A549 (cell line): ENCODE data around the gene TUBB3. TPM values are rescaled to one million over a fixed set of nuclear protein-coding genes. Genes with fewer than 3 reads are reported as not detected.
A peak's percentile ranks its signal among the peaks of the same experiment; 100 is the strongest.

ENCODE experiments used
- ATAC-seq, 2 experiments: fragments of 200-7000 bp in 1 of 2; fragments of >200 bp in 1 of 2; cut with Nextera tagmentation in 1 of 2; cut with Tn5 transposase in 1 of 2; 3 replicates each; pipeline versions ENCODE4 v1.8.0 to v1.9.1; 2018 to 2020; ENCODE audit warnings: mild to moderate bottlenecking in 1 of 2, moderate library complexity in 1 of 2
- CTCF ChIA-PET: fragments of 300-600 bp; sonication (Branson Sonifier 250); formaldehyde crosslinking; extraction: SDS; loops from one replicate; lab custom pipeline; 2021; ENCODE audit warnings: antibody characterized with exemption, inconsistent platforms; lab: Yijun Ruan, JAX
- POLR2A ChIA-PET: fragments of 350-600 bp; formaldehyde crosslinking; extraction: SDS; loops from one replicate; lab custom pipeline; 2021; ENCODE audit warnings: antibody characterized with exemption, inconsistent platforms; lab: Yijun Ruan, JAX
- DNase-seq, 2 experiments: peaks; one replicate each; pipeline versions ENCODE4 v3.0.0 to v3.0.0-alpha.2; 2011 to 2016; ENCODE audit warnings: low read depth in 1 of 2, low spot score in 1 of 2
- FAIRE-seq: peaks from 2 replicates; lab custom pipeline; 2011; peaks lifted over from hg19 to GRCh38; lab: Jason Lieb, UNC
- H3K27ac ChIP-seq, 2 experiments: fragments of >200 bp; sonication (Bioruptor Twin); formaldehyde crosslinking; 3 replicates each; pipeline ENCODE4 v1.5.1; 2016 to 2017
- H3K4me1 ChIP-seq: fragments of >200 bp; sonication (Bioruptor Twin); formaldehyde crosslinking; 3 replicates; pipeline ENCODE4 v1.6.1; 2016
- H3K4me2 ChIP-seq: fragments of >200 bp; sonication (Bioruptor Twin); formaldehyde crosslinking; 3 replicates; pipeline ENCODE4 v1.6.1; 2016
- H3K4me3 ChIP-seq: fragments of >200 bp; sonication (Bioruptor Twin); formaldehyde crosslinking; 3 replicates; pipeline ENCODE4 v1.5.1; 2016
- H3K9me3 ChIP-seq: fragments of >200 bp; sonication (Bioruptor Twin); formaldehyde crosslinking; 3 replicates; pipeline ENCODE4 v1.6.1; 2016
- CEBPB ChIP-seq, 2 experiments: fragments of >200 bp in 1 of 2; sonication (Bioruptor Twin) in 1 of 2; formaldehyde crosslinking in 1 of 2; IDR thresholded peaks; 2 replicates each; pipeline ENCODE4 v1.6.1; 2012 to 2016
- CHD2 ChIP-seq: fragments of 150-350 bp; IDR thresholded peaks from 2 replicates; pipeline ENCODE4 v1.6.1; 2014; ENCODE audit warnings: low read length; ENCODE audit not compliant: partially characterized antibody
- CHD4 ChIP-seq: fragments of 200-600 bp; sonication (generic); IDR thresholded peaks from 2 replicates; pipeline ENCODE4 v1.6.1; 2016; ENCODE audit warnings: antibody characterized with exemption, mild to moderate bottlenecking, borderline replicate concordance
- EHMT2 ChIP-seq: fragments of 200-600 bp; sonication (generic); IDR thresholded peaks from 2 replicates; pipeline ENCODE4 v1.6.1; 2016; ENCODE audit warnings: antibody characterized with exemption, low read depth, mild to moderate bottlenecking, moderate library complexity
- ESRRA ChIP-seq: fragments of 150-350 bp; IDR thresholded peaks from 2 replicates; pipeline ENCODE4 v1.6.1; 2014; ENCODE audit warnings: mild to moderate bottlenecking, low read length, borderline replicate concordance
- FOSL2 ChIP-seq, 2 experiments: fragments of 450-650 bp in 1 of 2; fragments of >200 bp in 1 of 2; sonication (Bioruptor Twin) in 1 of 2; formaldehyde crosslinking; IDR thresholded peaks; 2 replicates each; pipeline versions ENCODE4 v1.5.0 to v1.6.1; 2016 to 2020; ENCODE audit warnings: mild to moderate bottlenecking in 1 of 2, moderate library complexity in 1 of 2
- FOXS1 ChIP-seq: fragments of 250-450 bp; sonication (Bioruptor Pico); IDR thresholded peaks from 2 replicates; pipeline ENCODE4 v1.5.0; 2020; ENCODE audit warnings: mild to moderate bottlenecking, moderate library complexity
- HDAC2 ChIP-seq: fragments of 200-600 bp; sonication (generic); IDR thresholded peaks from 2 replicates; pipeline ENCODE4 v1.6.1; 2016
- HEYL ChIP-seq: fragments of 250-450 bp; sonication (Bioruptor Pico); IDR thresholded peaks from 2 replicates; pipeline ENCODE4 v1.8.0; 2021; ENCODE audit warnings: mild to moderate bottlenecking, moderate library complexity
- HOXB5 ChIP-seq: fragments of 250-450 bp; sonication (Bioruptor Pico); IDR thresholded peaks from 2 replicates; pipeline ENCODE4 v1.5.0; 2020; ENCODE audit warnings: mild to moderate bottlenecking, moderate library complexity
- JUN ChIP-seq, 2 experiments: fragments of >200 bp; sonication (Bioruptor Twin); formaldehyde crosslinking; IDR thresholded peaks; 2 replicates in 1 of 2; 3 replicates in 1 of 2; pipeline ENCODE4 v1.6.1; 2016 to 2017
- MAZ ChIP-seq: fragments of 150-350 bp; IDR thresholded peaks from 2 replicates; pipeline ENCODE4 v1.6.1; 2014; ENCODE audit warnings: antibody characterized with exemption, low read depth, low read length, borderline replicate concordance
- MYC ChIP-seq: IDR thresholded peaks from 2 replicates; pipeline ENCODE4 v1.6.1; 2012; ENCODE audit warnings: mild to moderate bottlenecking, inconsistent platforms, low read length, improper control_type of control experiment, borderline replicate concordance
- NPAS2 ChIP-seq: fragments of 250-450 bp; sonication (Bioruptor Pico); IDR thresholded peaks from 2 replicates; pipeline ENCODE4 v1.8.0; 2022; ENCODE audit warnings: mild to moderate bottlenecking, moderate library complexity, borderline replicate concordance
- NR3C1 ChIP-seq: fragments of >200 bp; sonication (Bioruptor Twin); formaldehyde crosslinking; IDR thresholded peaks from 3 replicates; pipeline ENCODE4 v1.6.1; 2017
- PHF8 ChIP-seq: fragments of 200-600 bp; sonication (generic); IDR thresholded peaks from 2 replicates; pipeline ENCODE4 v1.6.1; 2016; ENCODE audit warnings: low read depth, mild to moderate bottlenecking, antibody characterized with exemption, moderate library complexity, borderline replicate concordance
- POLR2A ChIP-seq: IDR thresholded peaks from 2 replicates; pipeline ENCODE4 v1.6.1; 2012; ENCODE audit warnings: mild to moderate bottlenecking, low read length
- POLR2AphosphoS2 ChIP-seq: conservative IDR thresholded peaks from 2 replicates; pipeline ENCODE4 v1.6.1; 2012; ENCODE audit warnings: low read length, improper control_type of control experiment, inconsistent platforms
- RFX5 ChIP-seq: fragments of 450-650 bp; IDR thresholded peaks from 2 replicates; pipeline ENCODE4 v1.7.1; 2014; ENCODE audit warnings: antibody characterized with exemption, mild to moderate bottlenecking, moderate library complexity
- RNF2 ChIP-seq: fragments of 200-600 bp; sonication (generic); IDR thresholded peaks from 2 replicates; pipeline ENCODE4 v1.6.1; 2016; ENCODE audit warnings: low read depth, mild to moderate bottlenecking, antibody characterized with exemption, moderate library complexity, borderline replicate concordance
- SMC3 ChIP-seq: fragments of >200 bp; sonication (Bioruptor Twin); formaldehyde crosslinking; IDR thresholded peaks from 3 replicates; pipeline ENCODE4 v1.6.1; 2018; ENCODE audit warnings: inconsistent platforms
- TP53 ChIP-seq: fragments of 250-450 bp; sonication (Bioruptor Pico); IDR thresholded peaks from 2 replicates; pipeline ENCODE4 v1.5.0; 2021; ENCODE audit warnings: mild to moderate bottlenecking, moderate library complexity
- ZC3H11A ChIP-seq: fragments of 450-650 bp; IDR thresholded peaks from 2 replicates; pipeline ENCODE4 v1.6.1; 2014; ENCODE audit warnings: antibody characterized with exemption, mild to moderate bottlenecking
- ZFP36 ChIP-seq: fragments of 450-650 bp; IDR thresholded peaks from 2 replicates; pipeline ENCODE4 v1.6.1; 2014; ENCODE audit warnings: borderline replicate concordance; ENCODE audit not compliant: partially characterized antibody
- ZSCAN20 ChIP-seq: fragments of 250-450 bp; sonication (Bioruptor Pico); IDR thresholded peaks from 2 replicates; pipeline ENCODE4 v1.8.0; 2022; ENCODE audit warnings: mild to moderate bottlenecking, moderate library complexity
- WGBS: methylation state at CpG from one replicate; pipeline ENCODE4 v1.1.6; 2017; ENCODE audit errors: missing lambda C conversion rate; 5-methylcytosine and 5-hydroxymethylcytosine counted together
- polyA minus RNA-seq: library from RNA; depleted of rRNA, polyadenylated mRNA; stranded (reverse); fragments of >200 nt; gene quantifications from 2 replicates; pipeline ENCODE4 v1.2.3, GENCODE V29; 2011; rRNA and poly(A)+ RNA removed
- polyA plus RNA-seq, 4 experiments: library from polyadenylated mRNA; depleted of rRNA in 3 of 4; stranded (reverse); fragments of >200 nt; fragmentation: RNase III in 1 of 4; extraction: RNeasy Plus Mini Kit Qiagen cat#74134 plus additional on column Dnase treatment in 1 of 4; gene quantifications; 2 replicates in 3 of 4; 3 replicates in 1 of 4; pipeline ENCODE4 v1.2.3, GENCODE V29; 2011 to 2017
- TF ChIP-seq, protein P1 (sequence below): IDR thresholded peaks from 2 replicates; pipeline ENCODE4 v1.6.1; 2012
- TF ChIP-seq, protein P2 (sequence below): IDR thresholded peaks from 2 replicates; pipeline ENCODE4 v1.6.1; 2012; ENCODE audit warnings: low read depth, borderline replicate concordance
- TF ChIP-seq, protein P3 (sequence below): fragments of >200 bp; sonication (Bioruptor Twin); formaldehyde crosslinking; IDR thresholded peaks from 3 replicates; pipeline ENCODE4 v1.6.1; 2016
- TF ChIP-seq, protein P4 (sequence below): fragments of >200 bp; sonication (Bioruptor Twin); formaldehyde crosslinking; IDR thresholded peaks from 2 replicates; pipeline ENCODE4 v1.6.1; 2016
- TF ChIP-seq, protein P5 (sequence below): fragments of 250-450 bp; sonication (Bioruptor Pico); IDR thresholded peaks from 2 replicates; pipeline ENCODE4 v1.5.0; 2021; ENCODE audit warnings: mild to moderate bottlenecking, moderate library complexity, borderline replicate concordance
- TF ChIP-seq, protein P6 (sequence below): fragments of 150-350 bp; IDR thresholded peaks from 2 replicates; pipeline ENCODE4 v1.6.1; 2014; ENCODE audit warnings: low read depth, mild to moderate bottlenecking, low read length

TUBB3 gene
- polyA plus RNA-seq (2011; rRNA removed) (48.8 and 48.9 TPM in 2 replicates), polyA plus RNA-seq (2017; fragmentation: RNase III; extraction: RNeasy Plus Mini Kit Qiagen cat#74134 plus additional on column Dnase treatment) (152 to 180 TPM (median 163 TPM) in 3 replicates), polyA minus RNA-seq (73.7 and 103 TPM in 2 replicates)
- 289 and 332 TPM in 2 replicates for polyA plus RNA-seq (2012; cell fraction: cytosol; rRNA removed)
- polyA plus RNA-seq (2012; cell fraction: nucleus; rRNA removed), result 483 and 655 TPM in 2 replicates

DNA sequence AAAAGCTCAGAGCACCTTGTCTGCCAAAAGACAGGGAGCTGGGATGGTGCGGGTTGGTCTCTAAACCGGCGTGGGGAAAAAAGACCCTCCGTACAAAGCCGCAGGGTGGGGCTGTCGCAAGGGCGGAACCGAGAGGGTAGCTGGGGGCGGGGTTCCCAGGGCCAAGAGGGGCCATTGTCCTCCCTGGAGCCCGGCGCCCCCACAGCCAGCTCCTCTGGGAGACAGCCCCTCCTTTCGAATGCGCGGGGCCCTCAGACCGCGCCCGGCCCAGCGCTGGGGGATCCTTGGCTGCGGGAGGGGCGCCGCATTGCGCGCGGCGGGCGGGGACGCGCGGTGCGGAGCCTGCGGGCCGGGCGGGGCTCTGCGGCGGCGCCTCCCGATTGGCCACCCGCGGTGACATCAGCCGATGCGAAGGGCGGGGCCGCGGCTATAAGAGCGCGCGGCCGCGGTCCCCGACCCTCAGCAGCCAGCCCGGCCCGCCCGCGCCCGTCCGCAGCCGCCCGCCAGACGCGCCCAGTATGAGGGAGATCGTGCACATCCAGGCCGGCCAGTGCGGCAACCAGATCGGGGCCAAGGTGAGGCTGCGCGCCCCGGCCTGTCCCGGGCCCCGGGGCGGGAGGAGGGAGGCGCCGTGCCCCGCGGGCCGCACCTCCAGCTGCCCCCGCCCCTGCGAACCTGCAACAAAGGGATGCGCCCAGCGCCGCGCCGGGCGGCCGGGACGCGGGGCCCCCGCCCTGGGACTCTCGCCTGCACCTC, at the start of gene TUBB3:
Gene TUBB3 (plus strand): TSS at position 459 of the 756 bp plus-strand sequence. CDS start 60 bp downstream, at position 519.
- WGBS, result 1% methylated on average over 39 of the region's 88 CpGs
- FAIRE-seq (no peak), ATAC-seq (peak; percentile 15 to 24), DNase-seq (peak; percentile 80 to 94)
- H3K4me3 ChIP-seq, result peak within 1 kb of the TSS; percentile 83
- no peaks in the 10 kb centered on the region for H3K9me3 ChIP-seq
- peak within 1 kb of the TSS; percentile 96 for H3K4me2 ChIP-seq
- peak within 1 kb of the TSS; percentile 98 to 99 for H3K27ac ChIP-seq
- ChIA-PET CTCF (interaction anchor here (0.7 to 11.8 kb wide), 9 partner anchors 9 to 164 kb away, joined by 3 to 109 read pairs (median 3); no protein-coding TSS in a partner anchor), POLR2A (interaction anchor here (0.6 to 3.1 kb wide), 15 partner anchors 13 to 203 kb away, joined by 3 to 34 read pairs (median 5); partner anchors contain the start of genes DEF8, TCF25 and VPS9D1)
- peaks cover 53% of the 10 kb centered on the region for H3K4me1 ChIP-seq
- TF ChIP-seq HEYL (CRISPR knock-in tag), result no peak
- TF ChIP-seq POLR2A, result peak; percentile 99
- no peak for TF ChIP-seq HOXB5
- TF ChIP-seq FOSL2 (IDR thresholded peaks at IDR 0.05), result no peak
- TF ChIP-seq FOSL2 (CRISPR knock-in tag; IDR thresholded peaks at IDR 0.05), result peak; percentile 17; the same call in 1 of the 2 replicates
- TF ChIP-seq TP53 (CRISPR knock-in tag), result no peak
- TF ChIP-seq, protein P1, sequence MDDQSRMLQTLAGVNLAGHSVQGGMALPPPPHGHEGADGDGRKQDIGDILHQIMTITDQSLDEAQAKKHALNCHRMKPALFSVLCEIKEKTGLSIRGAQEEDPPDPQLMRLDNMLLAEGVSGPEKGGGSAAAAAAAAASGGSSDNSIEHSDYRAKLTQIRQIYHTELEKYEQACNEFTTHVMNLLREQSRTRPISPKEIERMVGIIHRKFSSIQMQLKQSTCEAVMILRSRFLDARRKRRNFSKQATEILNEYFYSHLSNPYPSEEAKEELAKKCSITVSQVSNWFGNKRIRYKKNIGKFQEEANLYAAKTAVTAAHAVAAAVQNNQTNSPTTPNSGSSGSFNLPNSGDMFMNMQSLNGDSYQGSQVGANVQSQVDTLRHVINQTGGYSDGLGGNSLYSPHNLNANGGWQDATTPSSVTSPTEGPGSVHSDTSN, result peak; percentile 49; the same call in 1 of the 2 replicates
- no peak for TF ChIP-seq ZC3H11A
- TF ChIP-seq, protein P2, sequence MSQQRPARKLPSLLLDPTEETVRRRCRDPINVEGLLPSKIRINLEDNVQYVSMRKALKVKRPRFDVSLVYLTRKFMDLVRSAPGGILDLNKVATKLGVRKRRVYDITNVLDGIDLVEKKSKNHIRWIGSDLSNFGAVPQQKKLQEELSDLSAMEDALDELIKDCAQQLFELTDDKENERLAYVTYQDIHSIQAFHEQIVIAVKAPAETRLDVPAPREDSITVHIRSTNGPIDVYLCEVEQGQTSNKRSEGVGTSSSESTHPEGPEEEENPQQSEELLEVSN, result 0 out of 2 replicates have a peak, but pooled peaks have one; percentile 38
- no peak for TF ChIP-seq EHMT2
- TF ChIP-seq, protein P3, sequence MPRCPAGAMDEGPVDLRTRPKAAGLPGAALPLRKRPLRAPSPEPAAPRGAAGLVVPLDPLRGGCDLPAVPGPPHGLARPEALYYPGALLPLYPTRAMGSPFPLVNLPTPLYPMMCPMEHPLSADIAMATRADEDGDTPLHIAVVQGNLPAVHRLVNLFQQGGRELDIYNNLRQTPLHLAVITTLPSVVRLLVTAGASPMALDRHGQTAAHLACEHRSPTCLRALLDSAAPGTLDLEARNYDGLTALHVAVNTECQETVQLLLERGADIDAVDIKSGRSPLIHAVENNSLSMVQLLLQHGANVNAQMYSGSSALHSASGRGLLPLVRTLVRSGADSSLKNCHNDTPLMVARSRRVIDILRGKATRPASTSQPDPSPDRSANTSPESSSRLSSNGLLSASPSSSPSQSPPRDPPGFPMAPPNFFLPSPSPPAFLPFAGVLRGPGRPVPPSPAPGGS, result peak; percentile 99
- no peak for TF ChIP-seq MYC
- TF ChIP-seq ZSCAN20, result no peak
- TF ChIP-seq, protein P4, sequence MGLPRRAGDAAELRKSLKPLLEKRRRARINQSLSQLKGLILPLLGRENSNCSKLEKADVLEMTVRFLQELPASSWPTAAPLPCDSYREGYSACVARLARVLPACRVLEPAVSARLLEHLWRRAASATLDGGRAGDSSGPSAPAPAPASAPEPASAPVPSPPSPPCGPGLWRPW, result no peak
- TF ChIP-seq MAZ, result 0 out of 2 replicates have a peak, but pooled peaks have one; percentile 36
- no peak for TF ChIP-seq NR3C1
- TF ChIP-seq, protein P5, sequence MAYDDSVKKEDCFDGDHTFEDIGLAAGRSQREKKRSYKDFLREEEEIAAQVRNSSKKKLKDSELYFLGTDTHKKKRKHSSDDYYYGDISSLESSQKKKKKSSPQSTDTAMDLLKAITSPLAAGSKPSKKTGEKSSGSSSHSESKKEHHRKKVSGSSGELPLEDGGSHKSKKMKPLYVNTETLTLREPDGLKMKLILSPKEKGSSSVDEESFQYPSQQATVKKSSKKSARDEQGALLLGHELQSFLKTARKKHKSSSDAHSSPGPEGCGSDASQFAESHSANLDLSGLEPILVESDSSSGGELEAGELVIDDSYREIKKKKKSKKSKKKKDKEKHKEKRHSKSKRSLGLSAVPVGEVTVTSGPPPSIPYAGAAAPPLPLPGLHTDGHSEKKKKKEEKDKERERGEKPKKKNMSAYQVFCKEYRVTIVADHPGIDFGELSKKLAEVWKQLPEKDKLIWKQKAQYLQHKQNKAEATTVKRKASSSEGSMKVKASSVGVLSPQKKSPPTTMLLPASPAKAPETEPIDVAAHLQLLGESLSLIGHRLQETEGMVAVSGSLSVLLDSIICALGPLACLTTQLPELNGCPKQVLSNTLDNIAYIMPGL, result no peak
- TF ChIP-seq CEBPB (IDR thresholded peaks at IDR 0.05), result peak in 1 of 2 experiments; percentile 29; a peak in 1 of 4 replicates
- peak; percentile 82 to 97 for TF ChIP-seq JUN (IDR thresholded peaks at IDR 0.05)
- no peak for TF ChIP-seq HDAC2
- TF ChIP-seq, protein P6, sequence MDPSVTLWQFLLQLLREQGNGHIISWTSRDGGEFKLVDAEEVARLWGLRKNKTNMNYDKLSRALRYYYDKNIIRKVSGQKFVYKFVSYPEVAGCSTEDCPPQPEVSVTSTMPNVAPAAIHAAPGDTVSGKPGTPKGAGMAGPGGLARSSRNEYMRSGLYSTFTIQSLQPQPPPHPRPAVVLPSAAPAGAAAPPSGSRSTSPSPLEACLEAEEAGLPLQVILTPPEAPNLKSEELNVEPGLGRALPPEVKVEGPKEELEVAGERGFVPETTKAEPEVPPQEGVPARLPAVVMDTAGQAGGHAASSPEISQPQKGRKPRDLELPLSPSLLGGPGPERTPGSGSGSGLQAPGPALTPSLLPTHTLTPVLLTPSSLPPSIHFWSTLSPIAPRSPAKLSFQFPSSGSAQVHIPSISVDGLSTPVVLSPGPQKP, result no peak
- 0 out of 2 replicates have a peak, but pooled peaks have one; percentile 53 for TF ChIP-seq RFX5
- no peak for TF ChIP-seq NPAS2 (CRISPR knock-in tag)
- TF ChIP-seq PHF8, result peak; percentile 96
- 0 out of 2 replicates have a peak, but pooled peaks have one; percentile 17 for TF ChIP-seq POLR2AphosphoS2
- TF ChIP-seq ZFP36, result no peak
- TF ChIP-seq CHD2, result no peak
- TF ChIP-seq FOXS1 (CRISPR knock-in tag), result no peak
- TF ChIP-seq RNF2, result no peak
- no peak for TF ChIP-seq SMC3
- TF ChIP-seq ESRRA, result no peak
- TF ChIP-seq CHD4, result no peak
